SK-N-SH (cell line): ENCODE data around the gene DNAH10. TPM values are rescaled to one million over a fixed set of nuclear protein-coding genes. Genes with fewer than 3 reads are reported as not detected.

Experiments used
- CTCF ChIA-PET: fragments of 300-600, 350-600 bp; formaldehyde crosslinking; extraction: SDS; loops from one replicate; lab custom pipeline; 2021; lab: Yijun Ruan, JAX
- POLR2A ChIA-PET: fragments of 350-600 bp; sonication (Branson Sonifier 250); formaldehyde crosslinking; extraction: SDS; loops from one replicate; lab custom pipeline; 2020; ENCODE audit warnings: antibody characterized with exemption, inconsistent platforms; lab: Yijun Ruan, JAX
- DNase-seq: peaks from one replicate; pipeline ENCODE4 v3.0.0; 2012
- H2AFZ ChIP-seq: fragments of 200-600 bp; sonication (generic); 2 replicates; pipeline ENCODE4 v1.8.1; 2016; ENCODE audit warnings: antibody characterized with exemption, mild to moderate bottlenecking, low read depth
- H3F3A ChIP-seq: fragments of 200-600 bp; sonication (generic); replicated peaks from 2 replicates; pipeline ENCODE3; 2016; ENCODE audit warnings: antibody characterized with exemption, mild to moderate bottlenecking; ENCODE audit not compliant: insufficient read depth
- H3K27ac ChIP-seq, 2 experiments: fragments of 200-500 bp in 1 of 2; fragments of 200-600 bp in 1 of 2; sonication (Bioruptor generic) in 1 of 2; sonication (generic), shearing (Covaris generic) in 1 of 2; 2 replicates each; pipeline versions ENCODE4 v1.5.1 to v1.6.1; 2014 to 2016; ENCODE audit warnings: low read depth in 2 of 2, inconsistent platforms in 1 of 2, low read length in 1 of 2, mild to moderate bottlenecking in 1 of 2, mixed read lengths in 1 of 2
- H3K27me3 ChIP-seq: fragments of 200-600 bp; sonication (generic), shearing (Covaris generic); 2 replicates; pipeline ENCODE4 v1.6.1; 2016; ENCODE audit warnings: mixed run types; ENCODE audit not compliant: insufficient read depth
- H3K36me3 ChIP-seq, 2 experiments: fragments of 200-500 bp in 1 of 2; fragments of 200-600 bp in 1 of 2; sonication (Bioruptor generic) in 1 of 2; sonication (generic) in 1 of 2; replicated peaks in 1 of 2; 2 replicates each; pipeline versions ENCODE3 to v1.5.1; 2014 to 2016; ENCODE audit warnings: low read length in 1 of 2, mild to moderate bottlenecking in 1 of 2; ENCODE audit not compliant: insufficient read depth in 2 of 2, control insufficient read depth in 1 of 2
- H3K4me1 ChIP-seq, 2 experiments: fragments of 200-500 bp in 1 of 2; fragments of 200-600 bp in 1 of 2; sonication (Bioruptor generic) in 1 of 2; sonication (generic), shearing (Covaris generic) in 1 of 2; 2 replicates each; pipeline versions ENCODE4 v1.5.1 to v1.6.1; 2014 to 2016; ENCODE audit warnings: low read depth in 1 of 2, low read length in 1 of 2, mixed run types in 1 of 2; ENCODE audit not compliant: insufficient read depth in 2 of 2, control insufficient read depth in 1 of 2
- H3K4me2 ChIP-seq: fragments of 200-600 bp; sonication (generic), shearing (Covaris generic); 2 replicates; pipeline ENCODE4 v1.6.1; 2017; ENCODE audit warnings: mixed run types
- H3K4me3 ChIP-seq, 2 experiments: fragments of 200-500 bp in 1 of 2; fragments of 200-600 bp in 1 of 2; sonication (Bioruptor generic) in 1 of 2; sonication (generic), shearing (Covaris generic) in 1 of 2; 2 replicates each; pipeline versions ENCODE4 v1.5.1 to v1.8.1; 2014 to 2016; ENCODE audit warnings: low read depth in 2 of 2, inconsistent platforms in 1 of 2, low read length in 1 of 2, mild to moderate bottlenecking in 1 of 2, mixed read lengths in 1 of 2, moderate library complexity in 1 of 2
- H3K79me2 ChIP-seq: fragments of 200-600 bp; sonication (generic); 2 replicates; pipeline ENCODE4 v1.8.1; 2017; ENCODE audit warnings: mild to moderate bottlenecking; ENCODE audit not compliant: insufficient read depth
- H3K9ac ChIP-seq: fragments of 200-600 bp; sonication (generic); 2 replicates; pipeline ENCODE4 v1.6.1; 2017; ENCODE audit warnings: mixed run types
- H3K9me2 ChIP-seq: fragments of 200-600 bp; sonication (generic); 2 replicates; pipeline ENCODE4 v1.6.1; 2017; ENCODE audit warnings: mixed run types
- H3K9me3 ChIP-seq: fragments of 200-600 bp; sonication (generic); 2 replicates; pipeline ENCODE4 v1.6.1; 2017; ENCODE audit warnings: mixed run types, mild to moderate bottlenecking, moderate library complexity
- H4K20me1 ChIP-seq: fragments of 200-600 bp; sonication (generic); 2 replicates; pipeline ENCODE4 v1.6.1; 2017; ENCODE audit warnings: mild to moderate bottlenecking, mixed run types; ENCODE audit not compliant: insufficient read depth
- CTCF ChIP-seq: fragments of 200-600 bp; sonication (generic); IDR thresholded peaks from 2 replicates; pipeline ENCODE4 v1.6.1; 2017; ENCODE audit warnings: antibody characterized with exemption, mild to moderate bottlenecking, moderate library complexity
- FOSL2 ChIP-seq: IDR thresholded peaks from 2 replicates; pipeline ENCODE4 v1.4.0; 2012; ENCODE audit warnings: low read depth, mild to moderate bottlenecking, moderate library complexity, borderline replicate concordance
- FOXM1 ChIP-seq: IDR thresholded peaks from 2 replicates; pipeline ENCODE4 v1.4.0; 2012; ENCODE audit warnings: low read depth, mild to moderate bottlenecking
- PBX3 ChIP-seq: IDR thresholded peaks from 2 replicates; pipeline ENCODE4; 2012
- POLR2AphosphoS5 ChIP-seq: IDR thresholded peaks from 2 replicates; pipeline ENCODE4 v1.6.1; 2012; ENCODE audit warnings: low read depth, low read length
- RXRA ChIP-seq: IDR thresholded peaks from 2 replicates; pipeline ENCODE4 v1.4.0; 2012; ENCODE audit warnings: low read depth, mild to moderate bottlenecking, borderline replicate concordance
- USF1 ChIP-seq: IDR thresholded peaks from 2 replicates; pipeline ENCODE4 v1.4.0; 2012; ENCODE audit warnings: low read depth, borderline replicate concordance
- WGBS: methylation state at CpG from one replicate; pipeline ENCODE4 v1.1.6; 2017; ENCODE audit warnings: low lambda C conversion rate; 5-methylcytosine and 5-hydroxymethylcytosine counted together
- polyA plus RNA-seq, 3 experiments: library from polyadenylated mRNA; depleted of rRNA; stranded (reverse); fragments of >200 nt; gene quantifications; 2 replicates each; pipeline ENCODE4 v1.2.3, GENCODE V29; 2012

The DNAH10 gene
- polyA plus RNA-seq, 1 of the 3 experiments (the other 2 are of a cell fraction), result 0.13 TPM

DNA sequence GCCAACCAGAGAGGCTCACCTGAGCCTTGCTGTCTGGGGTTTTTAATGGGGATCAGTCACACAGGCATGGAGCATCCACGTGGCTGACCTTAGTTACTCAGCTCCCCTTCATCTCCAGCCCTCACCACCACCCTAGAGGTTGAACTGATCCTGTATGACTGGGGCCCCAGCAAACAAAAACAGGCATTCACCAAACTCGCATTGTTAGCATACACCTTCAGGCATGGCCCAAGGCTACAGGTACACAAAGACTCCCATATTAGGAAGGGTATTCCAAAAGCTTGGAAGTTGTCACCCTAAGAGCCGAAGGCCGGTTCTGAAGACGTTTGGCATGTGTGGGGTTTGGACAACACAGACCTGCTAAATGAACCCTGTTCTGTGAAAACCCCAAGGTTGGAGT is 10.0 kb downstream of the DNAH10 start:
- ChIA-PET CTCF (interaction anchor here (1.4 kb wide), 1 partner anchor 11 kb away, joined by 3 read pairs; no protein-coding TSS in a partner anchor), POLR2A (no interaction called here)
- WGBS, result 37% methylated on average over 2 of the region's 5 CpGs
- no peak overlapping the region for H3K27ac ChIP-seq
- H4K20me1 ChIP-seq, result no peaks in the 10 kb centered on the region
- H3K79me2 ChIP-seq, result no peaks in the 10 kb centered on the region
- no peak overlapping the region for H3K4me2 ChIP-seq
- no peak for TF ChIP-seq USF1
- H3K9me3 ChIP-seq, result no peaks in the 10 kb centered on the region
- no peak overlapping the region for H3K9ac ChIP-seq
- H3K36me3 ChIP-seq, result no peaks in the 10 kb centered on the region
- no peak overlapping the region for H3K4me3 ChIP-seq
- H2AFZ ChIP-seq, result no peak overlapping the region
- no peaks in the 10 kb centered on the region for H3F3A ChIP-seq
- H3K9me2 ChIP-seq, result no peaks in the 10 kb centered on the region
- DNase-seq, result no peak
- H3K4me1 ChIP-seq, result no peaks in the 10 kb centered on the region
- H3K27me3 ChIP-seq, result no peaks in the 10 kb centered on the region

DNA sequence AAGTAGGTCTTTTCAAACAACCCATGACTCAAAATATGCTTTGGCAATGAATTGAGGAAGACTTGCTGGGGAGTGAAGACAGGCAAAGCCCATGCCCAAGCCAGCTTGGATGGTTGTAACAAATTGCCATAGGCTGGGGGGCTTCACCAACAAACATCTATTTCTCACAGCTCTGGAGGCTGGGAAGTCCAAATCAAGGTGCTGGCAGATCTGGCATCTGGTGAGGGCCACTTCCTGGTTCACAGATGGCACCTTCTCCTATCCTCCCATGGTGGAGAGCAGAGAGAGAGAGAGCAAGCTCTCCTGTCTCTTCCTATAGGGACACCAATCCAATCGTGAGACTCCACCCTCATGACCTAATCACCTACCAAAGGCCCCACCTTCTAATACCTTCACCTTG is 11.3 kb downstream of the DNAH10 start:
- Histone ChIP-seq H3K27ac (no peak overlapping the region), H3K4me1 (no peaks in the 10 kb centered on the region), H3K36me3 (no peaks in the 10 kb centered on the region), H3K79me2 (no peaks in the 10 kb centered on the region), H3K4me3 (no peak overlapping the region), H3K9me3 (no peaks in the 10 kb centered on the region), H3F3A (no peaks in the 10 kb centered on the region), H3K27me3 (no peaks in the 10 kb centered on the region), H3K4me2 (no peak overlapping the region), H3K9me2 (no peaks in the 10 kb centered on the region), H2AFZ (no peak overlapping the region), H4K20me1 (no peaks in the 10 kb centered on the region), H3K9ac (no peak overlapping the region)
- WGBS, result 0% methylated on average over 1 of the region's 1 CpG
- DNase-seq, result no peak
- TF ChIP-seq RXRA (no peak), PBX3 (no peak), USF1 (no peak), POLR2AphosphoS5 (no peak), FOXM1 (no peak), CTCF (no peak), FOSL2 (no peak)
- CTCF ChIA-PET, result interaction anchor here (1.4 kb wide), 1 partner anchor 10 kb away, joined by 3 read pairs; no protein-coding TSS in a partner anchor
- POLR2A ChIA-PET, result no interaction called here
